Activated naive CD8-positive, alpha-beta T cell treated with anti-CD3 and anti-CD28 coated beads, Interleukin-2, amount 10 ng/mL, durations not matched to agents 7 days and 5 days (primary cell): ENCODE data around the gene ALG12. TPM values are rescaled to one million over a fixed set of nuclear protein-coding genes. Genes with fewer than 3 reads are reported as not detected.

Experiments
- ATAC-seq: fragments of 150-1000 bp; cut with Tn5 transposase; one replicate; pipeline ENCODE4 v1.10.0; 2021; ENCODE audit warnings: low read depth, moderate library complexity
- POLR2A ChIA-PET: fragments of 350-600 bp; sonication (Branson Sonifier 250); formaldehyde crosslinking; loops from one replicate; lab custom pipeline; 2021; ENCODE audit warnings: antibody characterized with exemption; lab: Charles Lee
- DNase-seq: peaks from one replicate; pipeline ENCODE4 v3.0.0; 2021
- H3K27ac Mint-ChIP-seq: one replicate; pipeline ENCODE4 v1.8.0; 2022; ENCODE audit warnings: mild to moderate bottlenecking, mixed read lengths
- H3K27me3 Mint-ChIP-seq: one replicate; pipeline ENCODE4 v1.8.0; 2022; ENCODE audit warnings: mild to moderate bottlenecking, moderate library complexity, mixed read lengths
- H3K36me3 Mint-ChIP-seq: one replicate; pipeline ENCODE4 v1.8.0; 2021; ENCODE audit warnings: mild to moderate bottlenecking, mixed read lengths
- H3K4me1 Mint-ChIP-seq: one replicate; pipeline ENCODE4 v1.8.0; 2021; ENCODE audit warnings: mixed read lengths
- H3K4me3 Mint-ChIP-seq: one replicate; pipeline ENCODE4 v1.8.0; 2022; ENCODE audit warnings: mild to moderate bottlenecking, moderate library complexity, mixed read lengths
- H3K9me3 Mint-ChIP-seq: one replicate; pipeline ENCODE4 v1.8.0; 2021; ENCODE audit warnings: mixed read lengths
- total RNA-seq, 2 experiments: library from RNA; stranded (reverse); gene quantifications; one replicate each; pipeline ENCODE4 v1.2.3, GENCODE V29; 2021

ALG12 gene
- total RNA-seq, 2 experiments from 2014 or later, result 18.0 to 20.2 TPM

DNA sequence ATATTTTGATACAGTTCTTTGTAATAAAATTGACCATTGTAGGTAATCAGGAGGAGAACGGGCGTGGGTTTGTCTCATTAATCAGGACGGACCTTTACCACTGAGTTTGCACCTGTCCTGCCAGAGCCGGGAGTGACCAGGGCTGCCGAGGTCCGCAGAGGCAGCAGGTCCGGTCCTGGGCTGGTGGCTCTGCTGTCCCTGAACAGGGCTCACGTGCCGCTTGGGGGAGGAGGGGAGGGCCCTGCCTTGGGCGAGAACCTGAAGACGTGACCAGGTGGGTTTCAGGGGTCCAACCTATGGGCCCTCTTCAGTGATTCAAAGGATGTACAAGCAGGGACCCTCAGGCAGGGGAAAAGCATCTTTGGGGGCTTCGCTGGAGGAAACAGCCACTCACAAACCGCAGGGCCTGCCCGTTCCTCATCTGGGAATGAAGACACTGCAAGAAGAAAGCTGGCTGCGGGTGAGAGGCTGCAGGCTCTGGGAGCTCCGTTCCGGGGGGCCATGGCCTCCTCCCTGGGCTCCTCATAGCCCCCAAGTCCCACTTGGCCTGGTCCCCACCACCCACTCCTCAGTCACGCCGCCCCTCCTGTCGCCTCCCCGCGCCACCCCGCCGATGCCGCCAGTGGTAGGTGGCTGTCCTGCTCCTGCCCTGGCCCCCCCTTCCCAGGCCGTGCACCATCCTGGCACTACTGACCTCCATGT is 9.4 kb upstream of the ALG12 start:
- no peak overlapping the region for H3K4me3 Mint-ChIP-seq
- POLR2A ChIA-PET, result interaction anchor here (1.8 kb wide), 1 partner anchor 102 kb away, joined by 5 read pairs; no protein-coding TSS in a partner anchor
- no peaks in the 10 kb centered on the region for H3K9me3 Mint-ChIP-seq
- H3K27me3 Mint-ChIP-seq, result no peaks in the 10 kb centered on the region
- peaks cover 2% of the 10 kb centered on the region for H3K36me3 Mint-ChIP-seq
- peak; percentile 31 for DNase-seq
- ATAC-seq, result no peak
- peaks cover 24% of the 10 kb centered on the region for H3K4me1 Mint-ChIP-seq
- peak overlapping the region; percentile 85 for H3K27ac Mint-ChIP-seq

- DNase-seq (no peak), ATAC-seq (no peak)
- Mint-ChIP-seq H3K27ac (peak overlapping the region; percentile 85), H3K9me3 (no peaks in the 10 kb centered on the region), H3K36me3 (peaks cover 2% of the 10 kb centered on the region), H3K4me1 (peaks cover 24% of the 10 kb centered on the region), H3K27me3 (no peaks in the 10 kb centered on the region), H3K4me3 (no peak overlapping the region)
- POLR2A ChIA-PET, result interaction anchor here (1.7 to 1.8 kb wide), 2 partner anchors 103 to 178 kb away, joined by 5 read pairs; no protein-coding TSS in a partner anchor
These were observed 8.7 kb upstream of the ALG12 start for GRCh38 chr22:49926916-49927315.

DNA sequence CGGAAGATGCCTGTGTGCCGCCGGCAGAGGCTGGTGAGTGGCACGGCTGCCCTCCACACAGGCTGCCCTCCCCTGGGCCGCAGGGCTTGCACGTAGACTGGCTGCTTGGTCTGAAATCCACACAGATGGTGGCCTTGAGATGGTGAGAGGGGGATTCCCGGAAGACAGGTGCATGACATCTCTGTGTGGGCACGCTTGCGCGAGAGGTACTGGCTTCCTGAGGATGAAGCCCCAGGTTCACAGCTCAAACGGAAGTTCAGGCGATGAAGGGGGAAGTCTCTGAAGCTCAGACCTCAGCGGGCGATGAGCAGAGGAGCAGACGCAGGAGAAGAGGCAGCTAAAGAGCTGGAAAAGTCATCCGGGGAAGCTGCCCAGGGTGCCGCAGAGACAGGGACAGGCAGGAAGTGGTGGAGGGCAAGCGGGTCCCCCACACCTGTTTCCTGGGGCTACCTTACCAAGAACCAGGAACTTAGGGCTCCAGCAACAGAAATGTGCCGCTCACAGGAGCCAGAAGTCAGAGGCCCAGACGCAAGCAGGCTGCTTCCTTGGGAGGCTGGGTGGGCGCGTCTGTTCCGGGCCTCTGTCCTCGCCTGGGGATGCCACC is 7.4 kb upstream of the ALG12 start:
- Mint-ChIP-seq H3K9me3 (no peaks in the 10 kb centered on the region), H3K36me3 (peaks cover 4% of the 10 kb centered on the region), H3K27ac (peak overlapping the region; percentile 96), H3K4me1 (peaks cover 17% of the 10 kb centered on the region), H3K27me3 (no peaks in the 10 kb centered on the region), H3K4me3 (peak overlapping the region; percentile 82)
- DNase-seq (peak; percentile 74), ATAC-seq (peak; percentile 79)
- POLR2A ChIA-PET, result interaction anchor here (0.6 to 1.7 kb wide), 10 partner anchors 10 to 230 kb away, joined by 3 to 5 read pairs (median 3); no protein-coding TSS in a partner anchor

DNA sequence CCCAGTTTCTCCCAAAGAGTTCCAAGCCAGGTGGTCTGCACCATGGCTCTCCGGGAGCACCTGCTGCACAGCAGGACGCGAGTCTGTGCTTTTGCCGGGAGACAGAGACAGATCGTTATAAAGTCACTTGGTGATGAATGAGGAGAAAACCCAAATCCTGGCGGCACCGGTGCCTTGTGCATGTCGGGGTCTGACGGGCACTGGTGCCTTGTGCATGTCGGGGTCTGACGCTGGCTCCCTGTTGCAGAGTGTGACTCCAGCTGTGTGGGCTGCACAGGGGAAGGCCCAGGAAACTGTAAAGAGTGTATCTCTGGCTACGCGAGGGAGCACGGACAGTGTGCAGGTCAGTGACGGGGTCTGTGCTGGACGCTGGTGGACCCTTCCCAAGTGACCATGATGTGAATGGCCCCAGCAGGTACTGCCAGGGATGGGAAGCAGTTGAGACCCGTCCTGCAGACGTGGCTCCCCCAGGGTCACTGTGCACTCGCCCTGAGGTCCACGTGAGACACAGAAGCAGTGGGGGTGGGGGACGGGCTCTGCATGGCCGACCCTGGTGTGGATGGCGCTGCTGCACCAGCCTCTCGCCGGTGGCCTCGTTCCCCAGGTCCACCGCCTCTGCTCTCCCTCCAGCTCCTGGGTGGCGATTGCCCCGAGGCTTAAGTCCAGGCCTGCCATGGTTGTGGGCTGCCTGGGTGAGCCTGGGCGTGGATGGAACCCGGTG is 6.0 kb upstream of the ALG12 start:
- H3K4me1 Mint-ChIP-seq, result peaks cover 24% of the 10 kb centered on the region
- peak overlapping the region; percentile 42 for H3K27ac Mint-ChIP-seq
- no peaks in the 10 kb centered on the region for H3K27me3 Mint-ChIP-seq
- H3K4me3 Mint-ChIP-seq, result no peak overlapping the region
- DNase-seq, result no peak
- peaks cover 4% of the 10 kb centered on the region for H3K36me3 Mint-ChIP-seq
- ATAC-seq, result no peak
- POLR2A ChIA-PET, result interaction anchor here (1.3 kb wide), 1 partner anchor 69 kb away, joined by 3 read pairs; no protein-coding TSS in a partner anchor
- no peaks in the 10 kb centered on the region for H3K9me3 Mint-ChIP-seq

- Mint-ChIP-seq H3K27me3 (no peaks in the 10 kb centered on the region), H3K9me3 (no peaks in the 10 kb centered on the region), H3K36me3 (peaks cover 4% of the 10 kb centered on the region), H3K27ac (peak overlapping the region; percentile 42), H3K4me1 (peaks cover 24% of the 10 kb centered on the region), H3K4me3 (no peak overlapping the region)
- ATAC-seq (no peak), DNase-seq (peak; percentile 29)
- POLR2A ChIA-PET, result no interaction called here
These were observed 5.2 kb upstream of the ALG12 start for GRCh38 chr22:49923445-49923844.

DNA sequence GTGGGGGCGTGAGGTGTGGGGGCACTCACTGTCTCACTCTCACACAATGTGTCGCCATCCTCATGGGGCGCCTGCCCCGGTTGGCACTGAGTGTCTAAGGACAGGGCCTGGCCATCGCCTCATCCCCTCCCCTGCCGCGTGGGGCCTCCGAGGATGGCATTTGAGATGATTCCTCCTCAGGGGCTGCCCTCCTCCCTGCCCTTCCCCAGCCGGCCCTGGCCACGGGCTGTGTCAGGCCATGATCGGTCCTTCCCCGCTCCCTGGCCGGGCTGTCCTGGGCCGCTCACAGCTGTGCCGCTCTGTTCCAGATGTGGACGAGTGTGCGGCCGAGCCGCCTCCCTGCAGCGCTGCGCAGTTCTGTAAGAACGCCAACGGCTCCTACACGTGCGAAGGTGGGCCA is 4.7 kb upstream of the ALG12 start:
- POLR2A ChIA-PET, result no interaction called here
- Mint-ChIP-seq H3K9me3 (no peaks in the 10 kb centered on the region), H3K27me3 (no peaks in the 10 kb centered on the region), H3K27ac (no peak overlapping the region), H3K4me1 (peaks cover 24% of the 10 kb centered on the region), H3K4me3 (no peak overlapping the region), H3K36me3 (peaks cover 4% of the 10 kb centered on the region)
- no peak for ATAC-seq
- peak; percentile 26 for DNase-seq

DNA sequence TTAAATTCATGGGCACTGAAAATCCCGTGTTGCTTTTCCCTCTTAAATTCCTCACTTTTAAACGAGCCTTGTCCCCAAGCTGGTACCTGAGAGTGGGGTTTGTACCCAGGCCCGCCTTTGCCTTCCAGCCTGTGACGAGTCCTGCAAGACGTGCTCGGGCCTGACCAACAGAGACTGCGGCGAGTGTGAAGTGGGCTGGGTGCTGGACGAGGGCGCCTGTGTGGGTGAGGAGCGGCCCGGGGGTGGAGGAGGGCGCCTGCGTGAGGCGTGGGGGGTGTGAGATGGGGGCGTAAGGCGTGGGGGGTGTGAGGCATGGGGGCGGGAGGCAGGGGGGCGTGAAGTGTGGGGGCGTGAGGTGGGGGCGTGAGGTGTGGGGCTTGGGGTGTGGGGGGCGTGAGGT is 4.2 kb upstream of the ALG12 start:
- no peak overlapping the region for H3K4me3 Mint-ChIP-seq
- H3K36me3 Mint-ChIP-seq, result peaks cover 4% of the 10 kb centered on the region
- no peak overlapping the region for H3K27ac Mint-ChIP-seq
- DNase-seq (no peak), ATAC-seq (no peak)
- H3K9me3 Mint-ChIP-seq, result no peaks in the 10 kb centered on the region
- H3K27me3 Mint-ChIP-seq, result no peaks in the 10 kb centered on the region
- H3K4me1 Mint-ChIP-seq, result peaks cover 24% of the 10 kb centered on the region
- POLR2A ChIA-PET, result no interaction called here

- H3K36me3 Mint-ChIP-seq, result peaks cover 2% of the 10 kb centered on the region
- ATAC-seq, result no peak
- H3K27ac Mint-ChIP-seq, result no peak overlapping the region
- peak; percentile 27 for DNase-seq
- POLR2A ChIA-PET, result no interaction called here
- H3K9me3 Mint-ChIP-seq, result no peaks in the 10 kb centered on the region
- H3K4me3 Mint-ChIP-seq, result no peak overlapping the region
- H3K27me3 Mint-ChIP-seq, result no peaks in the 10 kb centered on the region
- peaks cover 19% of the 10 kb centered on the region for H3K4me1 Mint-ChIP-seq
These were observed 3.5 kb upstream of the ALG12 start for GRCh38 chr22:49921508-49922278.

- Mint-ChIP-seq H3K27me3 (no peaks in the 10 kb centered on the region), H3K4me3 (no peak overlapping the region), H3K9me3 (no peaks in the 10 kb centered on the region), H3K27ac (no peak overlapping the region), H3K36me3 (peaks cover 2% of the 10 kb centered on the region), H3K4me1 (peaks cover 14% of the 10 kb centered on the region)
- ATAC-seq (no peak), DNase-seq (no peak)
- POLR2A ChIA-PET, result interaction anchor here (0.9 kb wide), 1 partner anchor 30 kb away, joined by 3 read pairs; no protein-coding TSS in a partner anchor
These were observed 2.6 kb upstream of the ALG12 start for GRCh38 chr22:49920859-49921258.

GRCh38 chr22:49918911-49919881 is 958 bp upstream of the ALG12 start:
- DNase-seq (no peak), ATAC-seq (no peak)
- POLR2A ChIA-PET, result interaction anchor here (1.5 to 1.6 kb wide), 2 partner anchors 17 to 93 kb away, joined by 4 to 6 read pairs; no protein-coding TSS in a partner anchor
- Mint-ChIP-seq H3K36me3 (peaks cover 2% of the 10 kb centered on the region), H3K27me3 (no peaks in the 10 kb centered on the region), H3K4me3 (peak overlapping the region; percentile 73), H3K27ac (peak overlapping the region; percentile 8), H3K9me3 (no peaks in the 10 kb centered on the region), H3K4me1 (peaks cover 7% of the 10 kb centered on the region)

DNA sequence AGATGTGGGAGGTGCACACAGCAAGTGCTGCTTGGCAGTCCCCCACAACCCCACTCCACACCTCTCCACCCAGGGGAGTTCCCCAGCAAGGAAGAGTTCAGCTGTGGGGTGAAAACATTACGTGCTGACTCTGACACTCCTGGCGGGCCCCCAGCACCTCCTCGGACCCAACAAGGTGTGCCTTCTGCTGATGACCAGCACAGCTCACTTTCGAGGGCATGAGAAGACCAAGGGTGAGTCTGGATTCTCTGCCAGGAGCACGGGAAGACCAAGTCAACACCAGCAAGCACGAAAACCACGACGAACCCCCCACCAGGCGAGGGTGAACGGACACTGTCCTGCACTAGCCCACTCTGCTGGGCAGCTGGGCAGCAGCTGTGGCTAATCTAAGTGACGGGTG is 1.4 kb downstream of the ALG12 start:
- peaks cover 7% of the 10 kb centered on the region for H3K4me1 Mint-ChIP-seq
- peak overlapping the region; percentile 85 for H3K27ac Mint-ChIP-seq
- ATAC-seq (no peak), DNase-seq (no peak)
- H3K27me3 Mint-ChIP-seq, result no peaks in the 10 kb centered on the region
- peaks cover 2% of the 10 kb centered on the region for H3K36me3 Mint-ChIP-seq
- H3K9me3 Mint-ChIP-seq, result no peaks in the 10 kb centered on the region
- H3K4me3 Mint-ChIP-seq, result peak overlapping the region; percentile 87
- POLR2A ChIA-PET, result interaction anchor here (1.0 kb wide), 1 partner anchor 37 kb away, joined by 3 read pairs; no protein-coding TSS in a partner anchor

DNA sequence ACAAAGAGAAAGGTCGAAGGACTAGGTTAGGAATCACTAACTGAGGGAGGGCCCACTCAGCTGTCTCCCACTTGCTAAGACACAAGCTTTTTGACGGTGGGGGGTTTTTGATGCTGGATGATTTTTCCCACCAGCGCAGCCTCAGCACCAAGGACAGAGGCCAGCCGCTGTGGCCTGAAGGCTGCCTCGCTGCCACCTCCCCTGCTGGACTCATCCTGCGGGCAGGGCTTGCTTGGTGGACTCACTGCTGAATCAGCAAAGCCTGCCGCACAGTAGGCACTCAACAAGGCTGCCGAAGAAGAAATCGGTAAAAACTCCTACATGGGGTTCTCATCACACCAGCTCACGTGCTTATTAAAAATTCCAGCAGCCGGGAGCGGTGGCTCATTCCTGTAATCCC is 2.6 kb downstream of the ALG12 start:
- Mint-ChIP-seq H3K4me3 (no peak overlapping the region), H3K27ac (no peak overlapping the region), H3K9me3 (no peaks in the 10 kb centered on the region), H3K4me1 (peaks cover 7% of the 10 kb centered on the region), H3K27me3 (no peaks in the 10 kb centered on the region), H3K36me3 (peaks cover 1% of the 10 kb centered on the region)
- DNase-seq (no peak), ATAC-seq (no peak)
- POLR2A ChIA-PET, result no interaction called here
